ENCODE data around the gene CACNA1D. TPM values are rescaled to one million over a fixed set of nuclear protein-coding genes. Genes with fewer than 3 reads are reported as not detected.

The CACNA1D gene
- total RNA-seq, 4 donors from 2014 or later = 5.7 to 38.2 (median 20.0) TPM

- 79 to 90% methylated on average over 11 to 14 of the region's 14 CpGs for WGBS, 2 donors
- Histone ChIP-seq H3K4me1 (no peaks in the 10 kb centered on the region), H3K4me3 (no peak overlapping the region), H3K36me3 (peaks cover 0 to 60% (median 0%) of the 10 kb centered on the region in 3 donors), H3K9me3 (no peaks in the 10 kb centered on the region), H3K27me3 (no peaks in the 10 kb centered on the region), H3K27ac (no peak overlapping the region)
- no peak for DNase-seq (ENCODE audit: low spot score in 2 of 2)
- TF ChIP-seq, protein P1, sequence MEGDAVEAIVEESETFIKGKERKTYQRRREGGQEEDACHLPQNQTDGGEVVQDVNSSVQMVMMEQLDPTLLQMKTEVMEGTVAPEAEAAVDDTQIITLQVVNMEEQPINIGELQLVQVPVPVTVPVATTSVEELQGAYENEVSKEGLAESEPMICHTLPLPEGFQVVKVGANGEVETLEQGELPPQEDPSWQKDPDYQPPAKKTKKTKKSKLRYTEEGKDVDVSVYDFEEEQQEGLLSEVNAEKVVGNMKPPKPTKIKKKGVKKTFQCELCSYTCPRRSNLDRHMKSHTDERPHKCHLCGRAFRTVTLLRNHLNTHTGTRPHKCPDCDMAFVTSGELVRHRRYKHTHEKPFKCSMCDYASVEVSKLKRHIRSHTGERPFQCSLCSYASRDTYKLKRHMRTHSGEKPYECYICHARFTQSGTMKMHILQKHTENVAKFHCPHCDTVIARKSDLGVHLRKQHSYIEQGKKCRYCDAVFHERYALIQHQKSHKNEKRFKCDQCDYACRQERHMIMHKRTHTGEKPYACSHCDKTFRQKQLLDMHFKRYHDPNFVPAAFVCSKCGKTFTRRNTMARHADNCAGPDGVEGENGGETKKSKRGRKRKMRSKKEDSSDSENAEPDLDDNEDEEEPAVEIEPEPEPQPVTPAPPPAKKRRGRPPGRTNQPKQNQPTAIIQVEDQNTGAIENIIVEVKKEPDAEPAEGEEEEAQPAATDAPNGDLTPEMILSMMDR (IDR thresholded peaks at IDR 0.05) = no peak
- TF ChIP-seq POLR2A (IDR thresholded peaks at IDR 0.05) (no peak), EP300 (IDR thresholded peaks at IDR 0.05) (no peak)
Observed at GRCh38 chr3:53818221-53819162, 324.1 kb downstream of the CACNA1D start.

DNA sequence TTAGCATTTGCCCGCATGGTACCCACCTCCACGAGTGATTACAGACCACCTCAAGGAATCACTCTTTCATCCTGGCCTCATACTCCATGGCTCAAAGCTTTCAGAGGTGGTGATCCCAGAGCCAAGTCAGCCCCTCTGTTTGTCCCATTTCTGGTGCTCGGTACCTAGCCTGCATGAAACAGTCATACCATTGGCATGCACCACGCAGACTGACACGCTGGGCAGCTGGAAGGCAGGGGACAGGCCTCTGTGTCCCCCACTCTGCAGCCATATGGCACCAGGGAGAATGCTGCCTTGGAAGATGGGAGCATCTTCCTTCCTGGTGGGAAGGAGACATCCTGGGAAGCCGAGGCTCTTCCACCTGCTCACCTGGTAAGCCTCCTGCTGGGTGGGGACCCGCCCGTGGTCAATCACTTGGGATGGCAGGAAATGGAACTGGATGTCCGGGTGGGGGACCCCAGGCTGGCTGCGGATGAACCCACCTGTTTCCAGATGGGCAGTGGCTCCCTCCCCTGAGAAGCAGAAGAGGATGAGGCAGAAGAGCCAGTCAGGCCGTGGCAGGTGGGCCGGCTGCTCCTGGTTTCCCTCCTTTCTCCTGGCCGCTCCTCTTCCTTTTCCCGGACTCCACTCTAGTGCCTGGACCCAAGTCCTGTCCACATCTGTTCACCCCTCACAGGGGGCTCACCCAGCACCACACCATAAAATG lies 324.9 kb downstream of the CACNA1D start:
- no peaks in the 10 kb centered on the region for H3K4me1 ChIP-seq
- H3K27ac ChIP-seq = no peak overlapping the region
- H3K9me3 ChIP-seq = no peaks in the 10 kb centered on the region
- TF ChIP-seq EP300 (IDR thresholded peaks at IDR 0.05) (no peak), POLR2A (IDR thresholded peaks at IDR 0.05) (no peak)
- TF ChIP-seq, protein P1 (IDR thresholded peaks at IDR 0.05) = no peak
- no peak overlapping the region for H3K4me3 ChIP-seq
- H3K27me3 ChIP-seq = no peaks in the 10 kb centered on the region
- 90 to 91% methylated on average over 13 to 14 of the region's 14 CpGs for WGBS, 2 donors
- DNase-seq (ENCODE audit: low spot score in 2 of 2) = no peak
- peaks cover 0 to 54% (median 0%) of the 10 kb centered on the region in 3 donors for H3K36me3 ChIP-seq

DNA sequence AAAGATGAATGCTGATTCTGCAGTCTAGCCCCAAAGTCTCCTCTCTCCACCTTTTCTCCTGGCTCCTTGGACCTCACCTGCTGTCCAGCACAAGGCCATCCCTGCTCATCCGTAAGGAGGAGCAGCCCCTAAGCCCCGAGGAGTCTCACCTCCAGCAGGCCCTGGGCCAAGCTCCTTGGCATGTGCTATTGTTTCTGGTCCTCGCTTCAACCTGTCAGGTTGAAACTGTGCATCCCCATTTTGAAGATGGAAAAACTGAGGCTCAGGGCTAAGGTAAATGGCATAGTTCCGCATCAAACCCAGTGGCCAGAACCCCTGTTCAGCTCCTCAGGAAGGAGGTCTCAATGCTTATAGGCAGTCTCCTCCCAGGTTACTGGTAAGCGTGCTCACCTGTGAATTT lies 325.7 kb downstream of the CACNA1D start:
- H3K27ac ChIP-seq = no peak overlapping the region
- no peak for DNase-seq (ENCODE audit: low spot score in 2 of 2)
- H3K4me1 ChIP-seq = no peaks in the 10 kb centered on the region
- H3K9me3 ChIP-seq = no peaks in the 10 kb centered on the region
- no peak overlapping the region for H3K4me3 ChIP-seq
- H3K36me3 ChIP-seq = peaks cover 0 to 46% (median 0%) of the 10 kb centered on the region in 3 donors
- H3K27me3 ChIP-seq = no peaks in the 10 kb centered on the region
- 96 to 97% methylated on average over 5 of the region's 5 CpGs for WGBS, 2 donors
- TF ChIP-seq, protein P1 (IDR thresholded peaks at IDR 0.05) = no peak
- TF ChIP-seq POLR2A (IDR thresholded peaks at IDR 0.05) (no peak), EP300 (IDR thresholded peaks at IDR 0.05) (no peak)

- Histone ChIP-seq H3K27ac (no peak overlapping the region), H3K4me1 (no peaks in the 10 kb centered on the region), H3K36me3 (peaks cover 0 to 39% (median 0%) of the 10 kb centered on the region in 3 donors), H3K27me3 (no peaks in the 10 kb centered on the region), H3K9me3 (no peaks in the 10 kb centered on the region), H3K4me3 (no peak overlapping the region)
- no peak for DNase-seq (ENCODE audit: low spot score in 2 of 2)
- 66 to 75% methylated on average over 20 to 21 of the region's 21 CpGs for WGBS, 2 donors
- no peak for TF ChIP-seq EP300 (IDR thresholded peaks at IDR 0.05)
- TF ChIP-seq, protein P1 (IDR thresholded peaks at IDR 0.05) = no peak
- TF ChIP-seq POLR2A (IDR thresholded peaks at IDR 0.05) = no peak
Observed at GRCh38 chr3:53820756-53821580, 326.6 kb downstream of the CACNA1D start.
